Measurements from ENCODE around the gene ZFR2. TPM values are rescaled to one million over a fixed set of nuclear protein-coding genes. Genes with fewer than 3 reads are reported as not detected.

Gene ZFR2
- polyA plus RNA-seq, 2 of the 4 experiments (the other 2 are of a cell fraction) = 0.14 to 0.30 TPM

DNA sequence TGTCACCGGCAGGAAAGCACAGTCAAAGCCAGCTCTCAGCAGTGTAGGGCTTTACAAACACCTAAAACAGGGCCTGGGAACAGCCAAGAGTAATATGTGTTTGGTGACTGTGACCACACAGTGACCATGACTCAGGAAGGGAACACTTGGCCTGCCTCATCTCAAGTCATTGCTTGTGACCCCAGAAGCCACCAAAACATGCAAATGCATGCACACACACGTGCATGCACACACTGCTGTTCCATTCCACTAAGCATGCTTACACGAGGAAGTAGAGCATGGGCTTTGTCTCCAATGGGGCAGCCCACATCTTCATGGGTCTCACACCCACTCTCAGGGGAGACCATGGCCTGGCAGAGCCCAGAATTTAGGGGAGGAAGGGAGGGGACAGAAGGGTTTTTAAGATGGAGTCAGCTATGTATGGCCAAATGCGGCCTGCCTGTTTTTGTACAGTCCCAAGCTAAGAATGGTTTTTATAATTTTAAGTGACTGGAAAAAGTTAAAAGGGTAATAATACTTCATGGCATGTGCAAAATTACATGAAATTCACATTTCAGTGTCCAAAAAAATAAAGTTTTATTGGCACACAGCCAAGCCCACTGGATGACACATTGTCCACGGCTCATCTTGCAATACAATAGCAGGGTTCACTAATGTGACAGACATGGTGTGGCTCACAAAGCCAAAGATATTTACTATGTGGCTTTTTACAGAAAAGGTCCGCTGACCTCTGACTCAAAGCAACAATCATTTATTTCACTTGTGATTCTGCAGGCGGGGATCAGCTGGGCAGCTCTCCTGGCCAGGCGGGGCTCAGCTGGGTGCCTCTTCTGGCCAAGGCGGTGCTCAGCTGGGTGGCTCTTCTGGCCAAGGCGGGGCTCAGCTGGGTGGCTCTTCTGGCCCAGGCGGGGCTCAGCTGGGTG lies 17.3 kb downstream of the ZFR2 start:
- Histone ChIP-seq H3K4me3 (no peak overlapping the region), H3K4me1 (no peaks in the 10 kb centered on the region), H3K9me3 (peaks cover 11% of the 10 kb centered on the region; the same call in 2 of the 3 replicates), H3K27ac (no peak overlapping the region), H3K4me2 (no peak overlapping the region)
- no peak for TF ChIP-seq ZSCAN20 (CRISPR knock-in tag; IDR thresholded peaks at IDR 0.05)
- TF ChIP-seq HDAC2 (IDR thresholded peaks at IDR 0.05) = no peak
- no peak for TF ChIP-seq CHD2 (IDR thresholded peaks at IDR 0.05; ENCODE audit: low read length, partially characterized antibody)
- TF ChIP-seq SMC3 (IDR thresholded peaks at IDR 0.05) = no peak
- TF ChIP-seq, protein P1, sequence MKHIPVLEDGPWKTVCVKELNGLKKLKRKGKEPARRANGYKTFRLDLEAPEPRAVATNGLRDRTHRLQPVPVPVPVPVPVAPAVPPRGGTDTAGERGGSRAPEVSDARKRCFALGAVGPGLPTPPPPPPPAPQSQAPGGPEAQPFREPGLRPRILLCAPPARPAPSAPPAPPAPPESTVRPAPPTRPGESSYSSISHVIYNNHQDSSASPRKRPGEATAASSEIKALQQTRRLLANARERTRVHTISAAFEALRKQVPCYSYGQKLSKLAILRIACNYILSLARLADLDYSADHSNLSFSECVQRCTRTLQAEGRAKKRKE (CRISPR knock-in tag; IDR thresholded peaks at IDR 0.05; ENCODE audit: low read depth) = no peak
- no peak for TF ChIP-seq JUN (IDR thresholded peaks at IDR 0.05)
- no peak for TF ChIP-seq MAFK (IDR thresholded peaks at IDR 0.05; ENCODE audit: partially characterized antibody)
- TF ChIP-seq, protein P2, sequence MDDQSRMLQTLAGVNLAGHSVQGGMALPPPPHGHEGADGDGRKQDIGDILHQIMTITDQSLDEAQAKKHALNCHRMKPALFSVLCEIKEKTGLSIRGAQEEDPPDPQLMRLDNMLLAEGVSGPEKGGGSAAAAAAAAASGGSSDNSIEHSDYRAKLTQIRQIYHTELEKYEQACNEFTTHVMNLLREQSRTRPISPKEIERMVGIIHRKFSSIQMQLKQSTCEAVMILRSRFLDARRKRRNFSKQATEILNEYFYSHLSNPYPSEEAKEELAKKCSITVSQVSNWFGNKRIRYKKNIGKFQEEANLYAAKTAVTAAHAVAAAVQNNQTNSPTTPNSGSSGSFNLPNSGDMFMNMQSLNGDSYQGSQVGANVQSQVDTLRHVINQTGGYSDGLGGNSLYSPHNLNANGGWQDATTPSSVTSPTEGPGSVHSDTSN (IDR thresholded peaks at IDR 0.05) = no peak
- no peak for TF ChIP-seq ZC3H11A (IDR thresholded peaks at IDR 0.05)
- TF ChIP-seq ZFP36 (IDR thresholded peaks at IDR 0.05; ENCODE audit: borderline replicate concordance, partially characterized antibody) = no peak
- TF ChIP-seq MYC (IDR thresholded peaks at IDR 0.05; ENCODE audit: borderline replicate concordance, low read length) = no peak
- no peak for TF ChIP-seq RARB (CRISPR knock-in tag; IDR thresholded peaks at IDR 0.05)
- no peak for TF ChIP-seq RAD21 (conservative IDR thresholded peaks at IDR 0.05 in 1 of 2, IDR thresholded peaks at IDR 0.05 in 1 of 2)
- TF ChIP-seq, protein P3, sequence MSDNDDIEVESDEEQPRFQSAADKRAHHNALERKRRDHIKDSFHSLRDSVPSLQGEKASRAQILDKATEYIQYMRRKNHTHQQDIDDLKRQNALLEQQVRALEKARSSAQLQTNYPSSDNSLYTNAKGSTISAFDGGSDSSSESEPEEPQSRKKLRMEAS (IDR thresholded peaks at IDR 0.05) = no peak
- no peak for TF ChIP-seq TP53 (CRISPR knock-in tag; IDR thresholded peaks at IDR 0.05)
- TF ChIP-seq, protein P4, sequence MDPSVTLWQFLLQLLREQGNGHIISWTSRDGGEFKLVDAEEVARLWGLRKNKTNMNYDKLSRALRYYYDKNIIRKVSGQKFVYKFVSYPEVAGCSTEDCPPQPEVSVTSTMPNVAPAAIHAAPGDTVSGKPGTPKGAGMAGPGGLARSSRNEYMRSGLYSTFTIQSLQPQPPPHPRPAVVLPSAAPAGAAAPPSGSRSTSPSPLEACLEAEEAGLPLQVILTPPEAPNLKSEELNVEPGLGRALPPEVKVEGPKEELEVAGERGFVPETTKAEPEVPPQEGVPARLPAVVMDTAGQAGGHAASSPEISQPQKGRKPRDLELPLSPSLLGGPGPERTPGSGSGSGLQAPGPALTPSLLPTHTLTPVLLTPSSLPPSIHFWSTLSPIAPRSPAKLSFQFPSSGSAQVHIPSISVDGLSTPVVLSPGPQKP (IDR thresholded peaks at IDR 0.05; ENCODE audit: low read depth, low read length) = no peak
- TF ChIP-seq RNF2 (IDR thresholded peaks at IDR 0.05; ENCODE audit: borderline replicate concordance, low read depth) = no peak
- TF ChIP-seq, protein P5, sequence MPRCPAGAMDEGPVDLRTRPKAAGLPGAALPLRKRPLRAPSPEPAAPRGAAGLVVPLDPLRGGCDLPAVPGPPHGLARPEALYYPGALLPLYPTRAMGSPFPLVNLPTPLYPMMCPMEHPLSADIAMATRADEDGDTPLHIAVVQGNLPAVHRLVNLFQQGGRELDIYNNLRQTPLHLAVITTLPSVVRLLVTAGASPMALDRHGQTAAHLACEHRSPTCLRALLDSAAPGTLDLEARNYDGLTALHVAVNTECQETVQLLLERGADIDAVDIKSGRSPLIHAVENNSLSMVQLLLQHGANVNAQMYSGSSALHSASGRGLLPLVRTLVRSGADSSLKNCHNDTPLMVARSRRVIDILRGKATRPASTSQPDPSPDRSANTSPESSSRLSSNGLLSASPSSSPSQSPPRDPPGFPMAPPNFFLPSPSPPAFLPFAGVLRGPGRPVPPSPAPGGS (IDR thresholded peaks at IDR 0.05) = no peak
- TF ChIP-seq, protein P6, sequence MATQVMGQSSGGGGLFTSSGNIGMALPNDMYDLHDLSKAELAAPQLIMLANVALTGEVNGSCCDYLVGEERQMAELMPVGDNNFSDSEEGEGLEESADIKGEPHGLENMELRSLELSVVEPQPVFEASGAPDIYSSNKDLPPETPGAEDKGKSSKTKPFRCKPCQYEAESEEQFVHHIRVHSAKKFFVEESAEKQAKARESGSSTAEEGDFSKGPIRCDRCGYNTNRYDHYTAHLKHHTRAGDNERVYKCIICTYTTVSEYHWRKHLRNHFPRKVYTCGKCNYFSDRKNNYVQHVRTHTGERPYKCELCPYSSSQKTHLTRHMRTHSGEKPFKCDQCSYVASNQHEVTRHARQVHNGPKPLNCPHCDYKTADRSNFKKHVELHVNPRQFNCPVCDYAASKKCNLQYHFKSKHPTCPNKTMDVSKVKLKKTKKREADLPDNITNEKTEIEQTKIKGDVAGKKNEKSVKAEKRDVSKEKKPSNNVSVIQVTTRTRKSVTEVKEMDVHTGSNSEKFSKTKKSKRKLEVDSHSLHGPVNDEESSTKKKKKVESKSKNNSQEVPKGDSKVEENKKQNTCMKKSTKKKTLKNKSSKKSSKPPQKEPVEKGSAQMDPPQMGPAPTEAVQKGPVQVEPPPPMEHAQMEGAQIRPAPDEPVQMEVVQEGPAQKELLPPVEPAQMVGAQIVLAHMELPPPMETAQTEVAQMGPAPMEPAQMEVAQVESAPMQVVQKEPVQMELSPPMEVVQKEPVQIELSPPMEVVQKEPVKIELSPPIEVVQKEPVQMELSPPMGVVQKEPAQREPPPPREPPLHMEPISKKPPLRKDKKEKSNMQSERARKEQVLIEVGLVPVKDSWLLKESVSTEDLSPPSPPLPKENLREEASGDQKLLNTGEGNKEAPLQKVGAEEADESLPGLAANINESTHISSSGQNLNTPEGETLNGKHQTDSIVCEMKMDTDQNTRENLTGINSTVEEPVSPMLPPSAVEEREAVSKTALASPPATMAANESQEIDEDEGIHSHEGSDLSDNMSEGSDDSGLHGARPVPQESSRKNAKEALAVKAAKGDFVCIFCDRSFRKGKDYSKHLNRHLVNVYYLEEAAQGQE (IDR thresholded peaks at IDR 0.05) = no peak
- TF ChIP-seq GATA3 (IDR thresholded peaks at IDR 0.05; ENCODE audit: borderline replicate concordance) = no peak
- WGBS (ENCODE audit: missing lambda C conversion rate) = 58% methylated on average over 5 of the region's 11 CpGs
- ChIA-PET CTCF (interaction anchor here (0.6 to 1.4 kb wide), 4 partner anchors 22 to 356 kb away, joined by 3 to 4 read pairs (median 4); partner anchors contain the start of gene GIPC3), POLR2A (no interaction called here)
- FAIRE-seq (no peak), DNase-seq (ENCODE audit: low read depth in 1 of 2, low spot score in 1 of 2) (no peak), ATAC-seq (no peak)
